Measurements from ENCODE around the gene SLC6A11. TPM values are rescaled to one million over a fixed set of nuclear protein-coding genes. Genes with fewer than 3 reads are reported as not detected.

The SLC6A11 gene
- polyA plus RNA-seq, 2 of the 4 experiments (the other 2 are of a cell fraction) = 0.03 TPM

- Histone ChIP-seq H3K9me3 (no peaks in the 10 kb centered on the region; the same call in 2 of the 3 replicates), H3K4me1 (no peaks in the 10 kb centered on the region), H3K4me2 (no peak overlapping the region), H3K27ac (no peak overlapping the region), H3K4me3 (no peak overlapping the region)
- ChIA-PET POLR2A (no interaction called here), CTCF (interaction anchor here (0.7 to 22.9 kb wide), 8 partner anchors 10 to 291 kb away, joined by 3 to 297 read pairs (median 4); no protein-coding TSS in a partner anchor)
- DNase-seq (ENCODE audit: low read depth in 1 of 2, low spot score in 1 of 2) = no peak
- TF ChIP-seq BCL3 (IDR thresholded peaks at IDR 0.05) (no peak), PBX3 (IDR thresholded peaks at IDR 0.05) (no peak), JUN (IDR thresholded peaks at IDR 0.05) (no peak), USF2 (IDR thresholded peaks at IDR 0.05) (no peak), NFE2L2 (conservative IDR thresholded peaks at IDR 0.05; ENCODE audit: low read length) (no peak), JUNB (IDR thresholded peaks at IDR 0.05) (no peak), CHD4 (IDR thresholded peaks at IDR 0.05; ENCODE audit: borderline replicate concordance) (no peak), ESRRA (IDR thresholded peaks at IDR 0.05; ENCODE audit: borderline replicate concordance, low read length) (no peak), SREBF2 (IDR thresholded peaks at IDR 0.05) (no peak), POLR2AphosphoS2 (conservative IDR thresholded peaks at IDR 0.05; ENCODE audit: low read length) (no peak), RFX5 (IDR thresholded peaks at IDR 0.05) (no peak), RAD21 (conservative IDR thresholded peaks at IDR 0.05 in 1 of 2, IDR thresholded peaks at IDR 0.05 in 1 of 2) (no peak), EHF (CRISPR knock-in tag; IDR thresholded peaks at IDR 0.05) (no peak), FOXS1 (CRISPR knock-in tag; IDR thresholded peaks at IDR 0.05) (no peak), ELK1 (IDR thresholded peaks at IDR 0.05; ENCODE audit: low read depth, low read length) (no peak), KDM5A (IDR thresholded peaks at IDR 0.05) (no peak), CEBPB (IDR thresholded peaks at IDR 0.05) (no peak), ZNF302 (CRISPR knock-in tag; IDR thresholded peaks at IDR 0.05) (no peak)
- no peak for FAIRE-seq
- no peak for ATAC-seq
- WGBS (ENCODE audit: missing lambda C conversion rate) = 47% methylated on average over 10 of the region's 10 CpGs
Observed at GRCh38 chr3:10768708-10769394, 47.2 kb upstream of the SLC6A11 start.

- WGBS (ENCODE audit: missing lambda C conversion rate) = 28% methylated on average over 11 of the region's 11 CpGs
- ChIA-PET CTCF (interaction anchor here (1.5 to 22.9 kb wide), 4 partner anchors 9 to 289 kb away, joined by 4 to 297 read pairs (median 68); no protein-coding TSS in a partner anchor), POLR2A (no interaction called here)
- Histone ChIP-seq H3K4me2 (no peak overlapping the region), H3K9me3 (no peaks in the 10 kb centered on the region; the same call in 2 of the 3 replicates), H3K4me3 (no peak overlapping the region), H3K27ac (no peak overlapping the region), H3K4me1 (no peaks in the 10 kb centered on the region)
- no peak for ATAC-seq
- no peak for DNase-seq (ENCODE audit: low read depth in 1 of 2, low spot score in 1 of 2)
- TF ChIP-seq TP53 (CRISPR knock-in tag; IDR thresholded peaks at IDR 0.05) = no peak
- TF ChIP-seq FOXS1 (CRISPR knock-in tag; IDR thresholded peaks at IDR 0.05) = no peak
- no peak for TF ChIP-seq MAZ (IDR thresholded peaks at IDR 0.05; ENCODE audit: borderline replicate concordance, low read depth, low read length)
- no peak for TF ChIP-seq RARB (CRISPR knock-in tag; IDR thresholded peaks at IDR 0.05)
- no peak for TF ChIP-seq KDM1A (IDR thresholded peaks at IDR 0.05; ENCODE audit: low read depth)
- TF ChIP-seq ELK1 (IDR thresholded peaks at IDR 0.05; ENCODE audit: low read depth, low read length) = no peak
- TF ChIP-seq POLR2AphosphoS2 (conservative IDR thresholded peaks at IDR 0.05; ENCODE audit: low read length) = no peak
- no peak for TF ChIP-seq KDM5A (IDR thresholded peaks at IDR 0.05)
- TF ChIP-seq ZSCAN20 (CRISPR knock-in tag; IDR thresholded peaks at IDR 0.05) = no peak
- FAIRE-seq = no peak
Observed at GRCh38 chr3:10770547-10770946, 45.5 kb upstream of the SLC6A11 start.
